ENCODE data around the gene CLCNKA.
"Not testable (repeated sequence)": the region's sequence is repeated elsewhere in the genome, so short reads cannot be mapped to it uniquely, and the experiment has no call there.

- TF ChIP-seq SIX5 (IDR thresholded peaks at IDR 0.05; ENCODE audit: low read depth, low read length); EP300 (IDR thresholded peaks at IDR 0.05; ENCODE audit: borderline replicate concordance in 1 of 2, low read depth in 2 of 2, low read length in 2 of 2); CTCF (IDR thresholded peaks at IDR 0.05; ENCODE audit: control extremely low read depth in 1 of 3, insufficient read depth in 1 of 3, low read depth in 1 of 3, low read length in 3 of 3): not testable (repeated sequence)
These were observed 43.9 kb upstream of the CLCNKA start for GRCh38 chr1:15977947-15978346.
